ENCODE results near the gene ADRA2A. TPM values are rescaled to one million over a fixed set of nuclear protein-coding genes. Genes with fewer than 3 reads are reported as not detected.

Gene ADRA2A
- total RNA-seq, 1 experiment from 2014 or later: 0.05 TPM

DNA sequence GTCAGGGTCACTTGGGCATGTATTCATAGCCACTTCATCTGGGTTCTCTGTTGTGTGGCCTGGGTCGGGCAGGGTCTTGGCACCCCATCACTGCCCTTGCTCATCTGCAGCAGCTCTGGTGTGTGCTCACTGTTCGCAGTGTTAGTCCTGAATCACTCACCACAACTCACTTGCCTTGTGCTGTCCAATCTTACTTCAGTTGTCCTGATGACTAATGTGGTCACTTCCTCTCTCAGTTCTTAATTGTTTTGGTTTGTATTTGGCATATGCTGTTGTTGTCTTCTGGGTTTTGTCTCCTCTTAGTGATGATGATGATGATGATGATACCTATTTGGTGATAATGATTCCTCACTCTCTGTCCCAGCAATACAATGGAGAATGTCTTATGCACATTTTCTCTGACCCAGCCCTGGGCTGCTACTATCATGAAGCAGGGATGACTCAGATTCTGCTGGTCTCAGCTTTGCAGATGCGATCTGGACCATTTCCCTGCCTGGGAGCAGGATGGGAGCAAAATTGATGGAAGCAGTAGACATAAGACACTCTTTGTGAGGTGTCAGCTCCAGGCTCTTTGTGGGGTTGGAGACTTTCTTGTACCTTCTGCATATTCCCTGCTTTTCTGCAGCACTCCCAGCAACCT, 17.0 kb downstream of the ADRA2A start:
- POLR2A ChIA-PET: no interaction called here
- DNase-seq (ENCODE audit: low read depth, low spot score): no peak
- H3K4me1 ChIP-seq (ENCODE audit: control insufficient read depth, insufficient read depth, low read length): no peaks in the 10 kb centered on the region
- no peak overlapping the region for H3K27ac ChIP-seq (ENCODE audit: low read length)
- H3K4me3 ChIP-seq (ENCODE audit: low read depth in 2 of 2, low read length in 2 of 2): no peak overlapping the region
- intact Hi-C loops (cut with micrococcal nuclease; ENCODE audit: unreplicated experiment): no loop called here
- CTCF ChIA-PET: no interaction called here
- H3K9me3 ChIP-seq (ENCODE audit: control insufficient read depth, insufficient read depth, low read depth, low read length): no peaks in the 10 kb centered on the region
- no peak for TF ChIP-seq TCF7L2 (IDR thresholded peaks at IDR 0.05; ENCODE audit: low read depth, low read length)
- no peak for TF ChIP-seq POLR2AphosphoS5 (IDR thresholded peaks at IDR 0.05; ENCODE audit: low read depth, low read length)
- TF ChIP-seq, protein P1, sequence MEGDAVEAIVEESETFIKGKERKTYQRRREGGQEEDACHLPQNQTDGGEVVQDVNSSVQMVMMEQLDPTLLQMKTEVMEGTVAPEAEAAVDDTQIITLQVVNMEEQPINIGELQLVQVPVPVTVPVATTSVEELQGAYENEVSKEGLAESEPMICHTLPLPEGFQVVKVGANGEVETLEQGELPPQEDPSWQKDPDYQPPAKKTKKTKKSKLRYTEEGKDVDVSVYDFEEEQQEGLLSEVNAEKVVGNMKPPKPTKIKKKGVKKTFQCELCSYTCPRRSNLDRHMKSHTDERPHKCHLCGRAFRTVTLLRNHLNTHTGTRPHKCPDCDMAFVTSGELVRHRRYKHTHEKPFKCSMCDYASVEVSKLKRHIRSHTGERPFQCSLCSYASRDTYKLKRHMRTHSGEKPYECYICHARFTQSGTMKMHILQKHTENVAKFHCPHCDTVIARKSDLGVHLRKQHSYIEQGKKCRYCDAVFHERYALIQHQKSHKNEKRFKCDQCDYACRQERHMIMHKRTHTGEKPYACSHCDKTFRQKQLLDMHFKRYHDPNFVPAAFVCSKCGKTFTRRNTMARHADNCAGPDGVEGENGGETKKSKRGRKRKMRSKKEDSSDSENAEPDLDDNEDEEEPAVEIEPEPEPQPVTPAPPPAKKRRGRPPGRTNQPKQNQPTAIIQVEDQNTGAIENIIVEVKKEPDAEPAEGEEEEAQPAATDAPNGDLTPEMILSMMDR (IDR thresholded peaks at IDR 0.05): no peak
- TF ChIP-seq, protein P2, sequence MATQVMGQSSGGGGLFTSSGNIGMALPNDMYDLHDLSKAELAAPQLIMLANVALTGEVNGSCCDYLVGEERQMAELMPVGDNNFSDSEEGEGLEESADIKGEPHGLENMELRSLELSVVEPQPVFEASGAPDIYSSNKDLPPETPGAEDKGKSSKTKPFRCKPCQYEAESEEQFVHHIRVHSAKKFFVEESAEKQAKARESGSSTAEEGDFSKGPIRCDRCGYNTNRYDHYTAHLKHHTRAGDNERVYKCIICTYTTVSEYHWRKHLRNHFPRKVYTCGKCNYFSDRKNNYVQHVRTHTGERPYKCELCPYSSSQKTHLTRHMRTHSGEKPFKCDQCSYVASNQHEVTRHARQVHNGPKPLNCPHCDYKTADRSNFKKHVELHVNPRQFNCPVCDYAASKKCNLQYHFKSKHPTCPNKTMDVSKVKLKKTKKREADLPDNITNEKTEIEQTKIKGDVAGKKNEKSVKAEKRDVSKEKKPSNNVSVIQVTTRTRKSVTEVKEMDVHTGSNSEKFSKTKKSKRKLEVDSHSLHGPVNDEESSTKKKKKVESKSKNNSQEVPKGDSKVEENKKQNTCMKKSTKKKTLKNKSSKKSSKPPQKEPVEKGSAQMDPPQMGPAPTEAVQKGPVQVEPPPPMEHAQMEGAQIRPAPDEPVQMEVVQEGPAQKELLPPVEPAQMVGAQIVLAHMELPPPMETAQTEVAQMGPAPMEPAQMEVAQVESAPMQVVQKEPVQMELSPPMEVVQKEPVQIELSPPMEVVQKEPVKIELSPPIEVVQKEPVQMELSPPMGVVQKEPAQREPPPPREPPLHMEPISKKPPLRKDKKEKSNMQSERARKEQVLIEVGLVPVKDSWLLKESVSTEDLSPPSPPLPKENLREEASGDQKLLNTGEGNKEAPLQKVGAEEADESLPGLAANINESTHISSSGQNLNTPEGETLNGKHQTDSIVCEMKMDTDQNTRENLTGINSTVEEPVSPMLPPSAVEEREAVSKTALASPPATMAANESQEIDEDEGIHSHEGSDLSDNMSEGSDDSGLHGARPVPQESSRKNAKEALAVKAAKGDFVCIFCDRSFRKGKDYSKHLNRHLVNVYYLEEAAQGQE (IDR thresholded peaks at IDR 0.05; ENCODE audit: insufficient read depth in 1 of 2, low read depth in 2 of 2, low read length in 1 of 2): no peak
- TF ChIP-seq SIN3A (IDR thresholded peaks at IDR 0.05; ENCODE audit: borderline replicate concordance, insufficient read depth, low read depth, low read length): no peak
- peaks cover 6% of the 10 kb centered on the region; the same call in 1 of the 2 replicates for H3K27me3 ChIP-seq (ENCODE audit: control insufficient read depth, insufficient read depth, low read length)
- BruUV-seq (replicated peaks): no TSS peak
- ATAC-seq: no peak
- H3K36me3 ChIP-seq (ENCODE audit: control insufficient read depth, insufficient read depth, low read length): no peaks in the 10 kb centered on the region
- in situ Hi-C loops (cut with HindIII; ENCODE audit: low pct_unique_long_range_greater_than_20kb, low sequenced_read_pairs): no loop called here

DNA sequence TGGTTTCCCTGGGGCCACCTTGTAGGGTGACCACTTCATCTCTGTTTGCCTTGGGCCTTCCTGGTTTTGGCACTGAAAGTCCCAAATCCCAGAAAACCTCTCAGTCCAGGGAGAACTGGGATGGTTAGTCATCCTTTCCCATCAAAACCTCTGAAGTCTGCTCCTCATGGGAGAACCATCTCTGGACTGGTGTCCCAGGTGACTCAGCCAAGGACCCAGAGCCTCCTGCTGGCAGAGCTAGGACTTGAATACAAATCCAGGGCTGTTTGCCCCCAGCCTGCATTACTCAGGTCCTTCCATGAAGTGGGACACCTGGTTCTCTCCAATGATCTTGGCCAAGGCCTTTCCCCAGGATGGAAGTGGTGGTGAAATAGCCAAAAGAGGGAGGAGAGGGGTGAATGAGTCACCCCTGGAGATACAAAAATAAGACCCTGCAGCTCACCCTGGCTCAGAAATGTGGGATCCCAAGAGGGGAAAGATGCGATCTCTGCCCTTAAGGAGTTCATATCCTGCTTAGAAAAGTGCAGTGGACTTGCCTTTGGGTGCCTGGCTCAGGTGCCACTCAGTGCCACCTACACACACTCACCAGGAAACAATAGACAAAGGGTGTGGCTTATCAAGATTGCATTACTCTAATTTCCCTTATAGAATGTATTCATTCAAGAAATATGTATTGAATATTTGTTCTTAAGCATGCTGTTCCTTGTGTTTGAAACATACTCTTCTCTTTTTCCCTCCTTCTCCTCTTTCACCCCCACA, 22.0 kb downstream of the ADRA2A start:
- Histone ChIP-seq H3K4me3 (ENCODE audit: low read depth in 2 of 2, low read length in 2 of 2) (no peak overlapping the region), H3K27me3 (ENCODE audit: control insufficient read depth, insufficient read depth, low read length) (peaks cover 7% of the 10 kb centered on the region), H3K36me3 (ENCODE audit: control insufficient read depth, insufficient read depth, low read length) (no peaks in the 10 kb centered on the region), H3K27ac (ENCODE audit: low read length) (no peak overlapping the region), H3K4me1 (ENCODE audit: control insufficient read depth, insufficient read depth, low read length) (no peaks in the 10 kb centered on the region), H3K9me3 (ENCODE audit: control insufficient read depth, insufficient read depth, low read depth, low read length) (no peaks in the 10 kb centered on the region)
- CTCF ChIA-PET: no interaction called here
- no peak for ATAC-seq
- no TSS peak for BruUV-seq (replicated peaks)
- POLR2A ChIA-PET: no interaction called here
- TF ChIP-seq POLR2AphosphoS5 (IDR thresholded peaks at IDR 0.05; ENCODE audit: low read depth, low read length): no peak
- TF ChIP-seq, protein P2 (IDR thresholded peaks at IDR 0.05; ENCODE audit: insufficient read depth in 1 of 2, low read depth in 2 of 2, low read length in 1 of 2): no peak
- TF ChIP-seq, protein P1 (IDR thresholded peaks at IDR 0.05): no peak
- TF ChIP-seq SIN3A (IDR thresholded peaks at IDR 0.05; ENCODE audit: borderline replicate concordance, insufficient read depth, low read depth, low read length): no peak
- no peak for DNase-seq (ENCODE audit: low read depth, low spot score)
- in situ Hi-C loops (cut with HindIII; ENCODE audit: low pct_unique_long_range_greater_than_20kb, low sequenced_read_pairs) (no loop called here), intact Hi-C loops (cut with micrococcal nuclease; ENCODE audit: unreplicated experiment) (no loop called here)

Measured in Panc1 (cell line).